D721Med (cell line): ENCODE measurements around the gene EHBP1L1.
"Not testable (repeated sequence)": the region's sequence is repeated elsewhere in the genome, so short reads cannot be mapped to it uniquely, and the experiment has no call there.

ENCODE experiments used
- DNase-seq: peaks from one replicate; pipeline ENCODE4 v3.0.0; 2011; ENCODE audit warnings: low spot score; ENCODE audit not compliant: insufficient read length
- FAIRE-seq: peaks from 2 replicates; lab custom pipeline; 2011; peaks lifted over from hg19 to GRCh38; lab: Jason Lieb, UNC
- CTCF ChIP-seq: IDR thresholded peaks from 2 replicates; pipeline ENCODE4 v1.5.1; 2012; ENCODE audit warnings: mild to moderate bottlenecking, control low read depth; ENCODE audit not compliant: insufficient read depth; ENCODE audit errors: missing control alignments

Gene EHBP1L1

GRCh38 chr11:65562788-65563187, 13.1 kb upstream of the EHBP1L1 start:
- no peak for FAIRE-seq

GRCh38 chr11:65563601-65564000, 12.3 kb upstream of the EHBP1L1 start:
- FAIRE-seq (no peak), DNase-seq (no peak)
- no peak for TF ChIP-seq CTCF

More at GRCh38 chr11:65562788-65563187, 13.1 kb upstream of the EHBP1L1 start:
- DNase-seq = no peak
- TF ChIP-seq CTCF = no peak

- not testable (repeated sequence) for DNase-seq, FAIRE-seq
These were observed 10.8 kb upstream of the EHBP1L1 start for GRCh38 chr11:65564879-65565559.

- FAIRE-seq = no peak
These were observed 10.0 kb upstream of the EHBP1L1 start for GRCh38 chr11:65565624-65566453.

GRCh38 chr11:65569164-65569972, 6.5 kb upstream of the EHBP1L1 start:
- no peak for TF ChIP-seq CTCF
- no peak for DNase-seq
- FAIRE-seq = no peak

More at GRCh38 chr11:65565624-65566453, 10.0 kb upstream of the EHBP1L1 start:
- TF ChIP-seq CTCF = no peak
- no peak for DNase-seq

GRCh38 chr11:65569973-65570918, 5.6 kb upstream of the EHBP1L1 start, which contains the start of gene ZNRD2:
ZNRD2 (plus strand) TSS chr11:65570477; CDS start chr11:65570492, 15 bp downstream.
- peak; percentile 94 for DNase-seq
- FAIRE-seq = no peak
- TF ChIP-seq CTCF = peak; percentile 50
